NCI-H2196 (cell line): Measurements from ENCODE around the gene KRTAP10-6.
"Not testable (repeated sequence)": the region's sequence is repeated elsewhere in the genome, so short reads cannot be mapped to it uniquely, and the experiment has no call there.

Experiments used
- DNase-seq: peaks from one replicate; lab custom pipeline; 2025; ENCODE audit not compliant: unreplicated experiment; lab: John Stamatoyannopoulos, UW

Gene KRTAP10-6

DNA sequence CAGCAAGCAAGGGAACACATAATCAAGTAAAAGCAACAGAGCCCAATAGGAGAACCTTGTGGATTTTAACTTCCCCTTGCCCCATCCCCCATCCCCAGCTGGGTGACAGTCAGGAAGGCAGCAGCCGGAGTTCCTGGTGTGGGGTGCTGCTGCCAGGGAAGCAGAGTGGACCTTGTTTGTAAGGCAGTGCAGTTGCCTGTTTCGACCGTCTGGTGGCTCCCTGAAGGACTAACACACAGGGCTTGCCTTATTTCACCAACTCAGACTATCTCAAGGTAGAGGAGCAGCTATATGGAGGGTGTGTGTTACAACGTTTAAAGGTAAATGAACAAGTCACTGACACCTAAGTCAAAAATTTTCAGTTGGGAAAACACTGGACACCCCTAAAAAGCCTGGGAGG is 26.2 kb upstream of the KRTAP10-6 start:
- DNase-seq = no peak

DNA sequence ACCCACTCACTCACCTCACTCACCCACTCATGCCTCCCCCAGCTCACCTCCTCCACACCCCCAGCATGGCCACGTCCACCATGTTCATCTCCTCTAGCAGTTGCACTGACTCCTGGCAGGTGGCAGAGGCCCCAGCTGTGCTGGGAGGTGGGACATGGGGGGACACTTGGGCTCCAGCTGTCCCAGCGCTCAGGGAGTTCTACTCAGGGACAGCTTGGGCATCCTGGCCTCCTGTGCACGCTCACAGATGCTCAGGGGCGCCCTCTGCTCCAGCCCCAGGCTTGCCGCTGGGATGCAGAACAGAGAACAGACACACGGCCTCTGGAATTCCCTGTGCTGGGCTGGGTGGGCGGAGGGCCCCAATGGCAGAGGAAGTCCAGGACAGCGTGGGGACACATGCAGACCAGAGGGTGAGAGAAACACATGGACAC is 24.8 kb upstream of the KRTAP10-6 start:
- no peak for DNase-seq

DNA sequence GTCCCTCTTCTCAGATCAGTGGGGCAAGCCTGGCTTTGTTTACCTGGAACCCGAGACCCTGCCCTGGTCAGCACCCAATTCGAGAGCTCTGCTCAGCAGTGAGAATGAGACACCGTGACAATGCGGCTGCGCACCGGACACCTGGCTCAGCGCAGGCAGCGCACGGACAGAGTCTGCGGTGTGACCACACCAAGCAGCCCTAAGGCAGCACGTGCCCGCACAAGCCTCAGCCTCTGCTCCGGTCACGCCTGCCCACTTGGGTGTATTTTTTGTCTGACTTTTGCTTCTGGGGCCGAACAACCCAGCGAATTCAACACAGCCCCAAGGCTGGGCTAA is 24.3 kb upstream of the KRTAP10-6 start:
- DNase-seq = no peak

DNA sequence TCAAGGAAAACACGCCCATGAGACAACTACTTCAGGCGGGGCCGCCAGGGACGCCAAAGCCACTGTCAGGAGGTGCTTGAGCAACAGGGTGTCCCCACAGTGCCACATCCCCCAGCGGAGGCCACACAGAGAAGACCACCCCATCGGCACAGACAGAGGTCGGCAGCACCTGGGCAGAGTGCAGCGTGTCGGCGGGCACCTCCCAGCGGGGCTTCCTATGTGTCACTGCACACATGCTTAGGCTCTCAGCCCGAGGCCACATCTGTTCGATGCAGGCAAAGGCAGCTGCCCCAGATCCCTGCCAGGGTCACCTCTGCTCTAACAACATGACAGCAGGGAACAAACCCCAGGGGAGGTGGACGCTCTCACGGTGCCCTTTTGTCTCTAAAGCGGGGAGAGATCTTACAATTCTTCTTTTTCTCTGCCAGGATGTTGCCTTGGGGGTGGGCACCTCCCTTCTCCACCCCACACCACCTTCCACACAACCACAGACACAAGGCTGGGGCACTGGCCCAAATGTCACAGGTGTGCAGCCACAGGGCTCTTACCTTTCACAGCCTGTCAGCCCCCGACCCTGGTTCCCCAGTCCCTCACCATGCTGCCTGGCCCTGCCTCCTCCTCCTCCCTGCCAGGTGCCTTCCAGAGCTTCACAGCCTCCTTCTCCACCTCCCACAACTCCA is 23.7 kb upstream of the KRTAP10-6 start:
- no peak for DNase-seq

DNA sequence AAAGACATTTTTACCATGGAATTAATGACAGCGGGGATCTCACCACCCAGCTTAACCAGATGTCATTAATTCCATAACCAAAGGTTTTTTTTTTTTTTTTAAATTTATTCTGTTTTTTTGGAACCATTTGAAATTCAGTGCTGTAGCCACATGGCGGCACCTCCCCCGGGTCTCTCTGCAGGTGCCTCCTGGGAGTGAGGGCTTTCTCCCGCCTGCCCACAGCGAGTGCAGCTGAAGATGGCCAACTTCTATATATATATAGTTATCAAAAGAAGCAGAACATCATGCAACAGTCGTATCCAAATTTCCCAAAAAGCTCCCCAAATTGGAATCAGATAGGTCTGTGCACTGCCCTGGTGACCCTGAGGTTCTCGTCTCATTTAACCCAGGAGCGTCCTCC is 23.2 kb upstream of the KRTAP10-6 start:
- no peak for DNase-seq

DNA sequence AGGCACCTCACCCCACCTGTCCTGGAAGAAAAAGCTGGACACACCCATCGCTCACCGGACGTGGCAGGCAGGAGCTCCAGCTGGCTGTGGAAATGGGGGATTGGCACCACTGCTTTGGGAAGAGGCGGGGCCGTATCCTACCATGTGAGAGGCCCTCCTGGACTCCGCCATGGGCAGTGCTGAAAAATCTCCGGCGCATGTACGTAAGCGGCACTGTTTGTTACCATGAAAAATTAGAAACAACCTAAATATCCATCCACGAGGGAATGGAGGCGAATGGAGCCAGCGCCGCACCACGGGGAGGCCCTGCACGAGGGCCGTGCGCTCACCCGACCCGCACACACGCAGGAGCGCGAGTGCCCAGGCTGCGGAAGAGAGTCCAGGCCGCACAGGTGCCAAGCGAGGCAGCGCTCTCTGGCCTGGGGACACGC is 22.7 kb upstream of the KRTAP10-6 start:
- no peak for DNase-seq

DNA sequence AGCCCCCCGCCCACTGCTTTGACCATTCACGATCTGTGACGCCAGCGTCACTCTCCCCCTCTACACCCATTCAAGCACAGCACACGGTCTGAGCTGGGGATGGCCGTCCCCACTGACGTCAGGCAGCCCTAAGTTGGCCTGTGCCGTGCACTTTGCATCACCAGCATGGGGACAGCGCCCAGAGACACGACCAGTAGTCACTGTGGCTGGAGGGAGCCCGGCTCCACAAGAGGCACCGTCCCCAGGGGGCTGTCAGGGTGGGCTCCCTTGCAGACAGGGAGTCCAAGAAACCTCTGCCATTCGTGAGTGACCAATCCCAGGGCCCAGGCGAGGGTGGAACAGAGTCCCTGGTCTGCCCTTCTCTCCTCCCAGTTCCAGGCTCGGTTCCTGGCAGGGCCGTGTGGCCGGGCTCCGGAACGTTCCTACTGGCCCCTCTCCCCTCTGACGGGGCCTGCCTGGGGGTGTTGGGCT is 21.9 kb upstream of the KRTAP10-6 start:
- DNase-seq = no peak

DNA sequence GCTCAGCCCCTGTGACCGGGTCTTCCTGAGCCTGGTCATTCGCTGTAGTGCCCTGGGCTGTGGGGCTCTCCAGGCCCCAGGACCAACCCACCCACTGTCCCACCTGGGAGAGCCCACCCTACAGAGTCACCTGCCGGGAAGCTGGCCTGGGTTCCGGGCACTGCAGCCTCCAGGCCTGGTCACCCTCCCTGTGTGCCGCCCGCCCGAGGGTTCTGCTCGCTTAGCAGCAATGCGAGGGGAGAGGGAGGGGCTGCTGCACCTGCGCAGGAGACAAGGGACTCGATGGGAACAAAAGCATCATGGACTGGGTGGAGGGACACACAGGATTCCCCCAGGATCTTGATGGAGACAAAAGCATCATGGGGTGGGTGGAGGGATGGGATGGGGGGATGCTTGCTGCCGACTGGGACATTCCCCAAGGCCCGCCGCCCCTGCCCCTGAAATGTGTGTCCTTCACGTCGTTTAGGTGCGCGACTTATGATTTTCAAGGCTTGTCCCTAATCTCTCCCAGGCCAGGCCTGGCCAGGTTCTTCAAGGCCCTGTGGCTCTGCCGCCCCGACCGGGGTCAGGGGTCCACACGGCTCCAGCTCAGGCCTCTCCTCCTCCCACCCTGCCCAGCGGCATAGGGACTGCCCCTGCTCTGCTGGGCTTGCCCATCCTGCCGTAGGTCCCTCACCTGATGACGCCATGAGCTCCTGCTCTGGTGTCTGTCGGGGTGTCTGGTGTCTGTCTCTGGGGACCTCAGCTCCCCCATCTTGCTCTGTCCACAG is 21.3 kb upstream of the KRTAP10-6 start:
- no peak for DNase-seq

DNA sequence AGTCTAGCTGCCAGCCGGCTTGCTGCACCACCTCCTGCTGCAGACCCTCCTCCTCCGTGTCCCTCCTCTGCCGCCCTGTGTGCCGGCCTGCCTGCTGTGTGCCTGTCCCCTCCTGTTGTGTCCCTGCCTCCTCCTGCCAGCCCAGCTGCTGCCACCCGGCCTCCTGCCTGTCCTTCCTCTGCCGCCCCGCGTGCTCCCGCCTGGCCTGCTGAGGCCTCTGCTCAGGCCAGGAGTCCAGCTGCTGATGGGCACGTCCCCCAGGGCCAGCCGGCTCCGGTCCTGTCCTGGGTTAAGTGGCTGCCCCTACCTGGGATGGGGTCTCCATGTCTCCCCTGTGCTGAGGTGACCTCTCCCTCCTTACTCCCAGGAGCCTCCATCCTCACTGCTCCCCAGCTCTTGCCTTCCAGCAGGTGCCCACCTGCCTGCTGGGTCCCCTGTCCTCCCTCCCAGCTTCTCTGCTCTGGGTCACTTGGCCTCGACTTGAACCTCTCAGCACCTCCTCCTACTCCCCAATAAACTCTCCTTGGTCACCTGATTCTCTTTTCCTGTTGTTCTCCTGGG is 20.4 kb upstream of the KRTAP10-6 start:
- no peak for DNase-seq

DNA sequence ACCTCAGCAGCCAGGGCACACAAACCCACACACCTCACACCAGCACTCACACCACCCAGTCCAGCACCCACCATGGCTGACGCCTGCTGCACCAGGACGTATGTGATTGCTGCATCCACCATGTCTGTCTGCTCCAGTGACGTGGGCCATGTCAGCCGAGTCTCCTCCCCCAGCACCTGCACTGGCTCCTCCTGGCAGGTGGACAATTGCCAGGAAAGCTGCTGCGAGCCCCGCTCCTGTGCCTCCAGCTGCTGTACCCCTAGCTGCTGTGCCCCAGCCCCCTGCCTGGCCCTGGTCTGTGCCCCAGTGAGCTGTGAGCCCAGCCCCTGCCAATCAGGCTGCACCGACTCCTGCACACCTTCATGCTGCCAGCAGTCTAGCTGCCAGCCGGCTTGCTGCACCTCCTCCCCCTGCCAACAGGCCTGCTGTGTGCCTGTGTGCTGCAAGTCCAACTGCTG is 19.8 kb upstream of the KRTAP10-6 start, which contains the start of gene KRTAP10-8:
Gene KRTAP10-8 (plus strand): TSS at position 51 of the 458 bp plus-strand sequence. CDS start 22 bp downstream, at position 73.
- no peak for DNase-seq

DNA sequence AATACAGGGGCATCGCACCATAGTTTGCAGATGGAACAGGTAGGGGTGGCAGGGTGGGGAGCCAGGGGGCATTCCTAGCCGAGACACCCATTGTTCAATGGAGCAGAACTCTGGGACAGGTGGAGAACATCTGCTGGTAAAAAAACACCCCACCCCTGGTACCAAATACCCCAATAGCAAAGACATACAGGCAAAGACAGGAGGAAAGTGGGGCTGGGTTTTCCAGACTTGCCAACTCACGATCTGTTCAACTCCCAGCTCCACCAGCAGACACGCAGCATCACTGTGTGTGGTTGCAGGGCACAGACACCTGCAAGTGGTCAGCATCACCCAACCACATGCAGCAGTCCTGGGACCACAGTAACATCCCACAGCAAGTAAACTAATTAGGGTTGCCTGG is 19.2 kb upstream of the KRTAP10-6 start:
- no peak for DNase-seq

DNA sequence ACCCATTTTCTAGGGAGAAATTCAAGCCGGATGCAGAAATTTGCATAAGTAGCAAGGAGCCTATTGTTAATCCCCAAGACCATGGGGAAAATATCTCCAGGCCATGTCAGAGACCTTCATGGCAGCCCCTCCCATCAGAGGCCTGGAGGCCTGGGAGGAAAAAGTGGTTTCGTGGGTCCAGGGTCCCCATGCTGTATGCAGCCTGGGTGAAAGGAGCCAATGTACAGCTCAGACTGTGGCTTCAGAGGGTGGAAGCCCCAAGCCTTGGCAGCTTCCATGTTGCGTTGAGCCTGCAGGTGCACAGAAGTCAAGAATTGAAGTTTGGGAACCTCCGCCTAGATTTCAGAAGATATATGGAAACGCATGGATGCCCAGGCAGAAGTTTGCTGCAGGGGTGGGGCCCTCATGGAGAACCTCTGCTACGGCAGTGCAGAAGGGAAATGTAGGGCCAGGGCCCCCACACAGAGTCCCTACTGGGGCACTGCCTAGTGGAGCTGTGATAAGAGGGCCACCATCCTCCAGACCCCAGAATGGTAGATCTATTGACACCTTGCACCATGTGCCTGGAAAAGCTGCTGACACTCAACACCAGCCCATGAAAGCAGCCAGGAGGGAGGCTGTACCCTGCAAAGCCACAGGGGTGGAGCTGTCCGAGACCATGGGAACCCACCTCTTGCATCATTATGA is 18.0 kb upstream of the KRTAP10-6 start:
- not testable (repeated sequence) for DNase-seq

DNA sequence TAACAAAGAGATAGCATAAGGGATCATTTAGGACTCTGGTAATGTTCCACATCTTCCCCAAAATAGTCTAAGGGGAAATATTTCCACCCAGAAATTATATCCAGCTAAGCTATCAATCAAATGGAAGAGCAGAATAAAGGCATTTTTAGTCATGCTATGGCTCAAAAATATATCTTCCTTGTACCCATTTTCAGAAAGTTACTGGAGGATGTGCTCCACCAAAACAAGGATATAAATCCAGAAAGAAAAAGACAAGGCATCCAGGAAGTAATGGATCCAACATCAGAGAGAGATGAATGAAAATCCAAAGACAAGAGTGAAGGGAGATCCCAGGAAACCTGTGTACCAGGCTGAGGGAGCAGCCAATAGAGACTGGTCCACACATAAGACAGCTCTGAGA is 16.9 kb upstream of the KRTAP10-6 start:
- DNase-seq = no peak

DNA sequence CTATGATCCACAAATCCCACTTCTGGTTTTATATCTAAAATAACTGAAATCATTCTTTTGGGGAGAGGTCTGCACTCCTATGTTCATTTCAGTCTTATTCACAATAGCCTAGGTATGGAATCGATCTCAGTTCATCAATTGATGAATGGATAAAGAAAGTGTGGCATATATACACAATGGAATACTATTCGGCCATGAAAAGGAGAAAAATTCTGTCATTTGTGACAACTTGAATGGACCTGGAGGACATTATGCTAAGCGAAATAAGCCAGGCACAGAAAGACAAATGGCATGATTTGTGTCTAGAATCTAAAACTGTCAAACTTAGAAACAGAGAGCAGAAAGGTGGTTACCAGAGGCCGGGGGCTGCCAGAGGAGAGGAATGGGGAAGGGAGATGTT is 14.2 kb upstream of the KRTAP10-6 start:
- DNase-seq = no peak

DNA sequence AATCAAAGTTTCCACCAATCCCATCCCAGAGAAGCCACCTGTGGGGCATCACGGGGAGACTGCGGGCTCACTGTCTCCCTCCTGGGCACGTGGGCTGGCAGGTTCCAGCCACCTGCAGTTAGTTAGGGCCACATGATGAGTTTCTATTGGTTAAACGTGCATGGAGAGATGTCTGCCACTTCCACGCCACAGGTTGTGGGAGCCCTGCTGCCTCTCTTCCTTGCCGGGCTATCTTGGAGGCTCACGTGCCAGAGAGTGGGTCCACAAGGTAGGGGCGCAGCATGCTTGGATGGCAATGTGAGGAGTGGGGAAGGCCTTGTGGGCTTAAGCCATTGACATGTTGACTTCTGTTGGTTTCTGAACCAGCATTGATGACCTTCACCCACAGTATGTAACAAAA is 11.6 kb upstream of the KRTAP10-6 start:
- no peak for DNase-seq

DNA sequence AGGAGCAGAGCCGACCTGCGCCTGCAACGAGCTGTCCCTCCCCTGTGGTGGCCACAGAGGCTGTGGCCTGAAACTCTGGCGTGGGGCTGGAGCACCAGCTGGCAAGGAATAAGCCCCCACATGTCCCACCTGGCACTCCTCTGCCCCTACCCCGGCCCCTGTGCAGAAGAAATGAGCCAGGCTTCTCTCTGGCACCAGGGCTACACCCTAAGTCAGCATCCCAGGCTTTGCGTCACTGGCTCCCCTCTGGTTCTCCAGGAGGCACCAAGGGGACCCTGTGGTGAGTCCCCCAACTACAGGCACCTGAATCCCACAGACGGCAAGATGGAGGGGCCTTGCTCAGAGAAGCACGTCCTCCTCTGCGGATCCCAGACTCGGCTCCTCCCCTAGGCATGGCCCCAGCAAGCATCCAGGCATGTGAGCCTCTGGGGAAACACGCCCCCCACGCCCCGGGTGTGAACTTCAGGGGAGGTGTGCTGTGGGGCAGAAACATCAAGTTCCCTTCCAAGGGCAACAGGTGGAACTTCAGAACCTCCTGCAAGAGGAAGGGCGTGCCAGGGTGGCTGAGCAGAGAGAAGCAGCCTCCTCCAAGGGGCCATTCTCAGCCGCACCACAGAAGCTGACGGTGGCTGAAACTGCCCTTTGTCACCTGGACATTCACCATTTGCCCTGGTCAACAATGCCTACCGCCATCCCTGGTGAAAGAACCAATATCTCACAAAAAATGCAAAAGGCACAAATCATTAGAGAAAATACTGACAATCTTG is 11.0 kb upstream of the KRTAP10-6 start:
- no peak for DNase-seq

DNA sequence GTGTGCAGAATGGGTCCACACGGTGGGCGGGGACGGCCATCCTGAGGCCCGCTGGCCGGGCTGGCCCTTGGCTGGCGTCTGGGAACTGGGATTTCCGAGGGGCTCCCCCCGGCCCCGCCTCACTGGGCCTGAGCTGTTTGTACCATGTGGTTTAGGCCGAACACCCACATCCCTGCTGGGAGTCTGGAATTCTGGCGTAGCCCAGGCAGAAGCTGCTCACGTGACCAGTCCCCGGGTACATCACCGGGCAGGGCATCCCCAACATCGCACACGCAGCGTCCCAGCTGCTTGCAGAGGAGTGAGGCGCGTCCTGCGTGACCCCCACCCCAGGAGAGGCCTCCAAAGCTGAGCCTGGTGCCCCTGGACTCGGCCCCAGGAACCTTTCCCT is 10.2 kb upstream of the KRTAP10-6 start:
- DNase-seq = no peak

DNA sequence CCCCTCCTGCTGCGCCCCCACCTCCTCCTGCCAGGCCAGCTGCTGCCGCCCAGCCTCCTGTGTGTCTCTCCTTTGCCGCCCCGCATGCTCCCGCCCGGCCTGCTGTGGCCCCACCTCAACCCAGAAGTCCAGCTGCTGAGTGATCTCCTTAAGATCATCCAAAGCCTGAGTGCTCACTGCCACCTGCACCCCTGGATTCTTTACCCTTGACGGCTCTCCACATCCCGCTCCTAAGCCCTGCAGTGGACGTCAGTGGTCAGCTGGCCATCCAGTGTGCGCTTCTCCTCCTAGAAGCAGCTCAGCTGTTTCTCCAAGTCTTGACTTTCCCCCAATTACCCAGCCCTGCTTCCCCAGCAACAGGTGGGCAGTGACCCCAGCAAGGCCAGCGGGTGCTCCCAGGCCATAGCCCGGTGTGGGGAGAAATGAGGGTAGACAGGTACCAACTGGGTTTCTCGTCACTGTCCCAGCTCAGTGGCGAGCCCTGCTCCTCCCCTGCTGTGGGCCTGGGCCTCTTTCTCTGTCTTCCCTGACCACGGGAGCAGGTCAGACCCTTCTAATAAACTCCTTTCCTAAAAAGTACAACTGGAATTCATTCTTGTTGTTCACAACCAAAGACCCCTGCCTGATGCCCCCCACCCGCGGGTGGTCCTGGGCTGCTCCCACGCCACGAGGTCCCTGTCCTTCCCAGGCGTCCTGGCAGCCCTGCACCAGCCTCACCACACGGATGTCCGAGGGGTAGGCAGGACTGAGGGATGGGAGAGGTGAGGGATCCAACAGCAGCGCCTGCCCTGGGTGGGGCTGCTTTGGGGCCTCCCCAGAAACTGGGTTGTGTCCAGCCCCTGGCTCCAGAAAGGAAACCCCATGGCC is 9.5 kb upstream of the KRTAP10-6 start:
- no peak for DNase-seq

DNA sequence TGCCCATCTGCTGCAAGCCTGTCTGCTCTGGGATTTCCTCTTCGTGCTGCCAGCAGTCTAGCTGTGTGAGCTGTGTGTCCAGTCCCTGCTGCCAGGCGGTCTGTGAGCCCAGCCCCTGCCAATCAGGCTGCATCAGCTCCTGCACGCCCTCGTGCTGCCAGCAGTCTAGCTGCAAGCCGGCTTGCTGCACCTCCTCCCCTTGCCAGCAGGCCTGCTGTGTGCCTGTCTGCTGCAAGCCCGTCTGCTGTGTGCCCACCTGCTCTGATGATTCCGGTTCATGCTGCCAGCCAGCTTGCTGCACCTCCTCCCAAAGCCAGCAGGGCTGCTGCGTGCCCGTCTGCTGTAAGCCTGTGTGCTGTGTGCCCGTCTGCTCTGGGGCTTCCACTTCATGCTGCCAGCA is 8.8 kb upstream of the KRTAP10-6 start:
- not testable (repeated sequence) for DNase-seq
